LNCaP clone FGC (cell line): ENCODE measurements around the gene HIVEP3.

Experiments used
- DNase-seq: peaks from one replicate; pipeline ENCODE4 v3.0.0-alpha.2; 2011; ENCODE audit warnings: low read depth
- H3K4me3 ChIP-seq: 2 replicates; pipeline ENCODE4 v1.5.1; 2011; ENCODE audit warnings: mild to moderate bottlenecking, low read depth, low read length, control low read depth
- CTCF ChIP-seq: IDR thresholded peaks from 2 replicates; pipeline ENCODE4 v1.5.1; 2012; ENCODE audit warnings: mild to moderate bottlenecking; ENCODE audit not compliant: control insufficient read depth, insufficient read depth; ENCODE audit errors: extremely low read depth

HIVEP3 gene

GRCh38 chr1:41724248-41724647 lies 194.5 kb downstream of the HIVEP3 start:
- no peak for DNase-seq
- no peak overlapping the region for H3K4me3 ChIP-seq
- no peak for TF ChIP-seq CTCF

- TF ChIP-seq CTCF, result no peak
- no peak for DNase-seq
- H3K4me3 ChIP-seq, result no peak overlapping the region
These were observed 194.9 kb downstream of the HIVEP3 start for GRCh38 chr1:41723786-41724185.

GRCh38 chr1:41722184-41722583 lies 196.5 kb downstream of the HIVEP3 start:
- no peak overlapping the region for H3K4me3 ChIP-seq
- DNase-seq, result no peak
- no peak for TF ChIP-seq CTCF

GRCh38 chr1:41720861-41721410 lies 197.8 kb downstream of the HIVEP3 start:
- no peak for TF ChIP-seq CTCF
- no peak overlapping the region for H3K4me3 ChIP-seq

GRCh38 chr1:41719590-41719989 lies 199.1 kb downstream of the HIVEP3 start:
- DNase-seq, result no peak

More at GRCh38 chr1:41720861-41721410, 197.8 kb downstream of the HIVEP3 start:
- no peak for DNase-seq

GRCh38 chr1:41719128-41719527 lies 199.6 kb downstream of the HIVEP3 start:
- H3K4me3 ChIP-seq, result no peak overlapping the region
- no peak for DNase-seq
- no peak for TF ChIP-seq CTCF

More at GRCh38 chr1:41719590-41719989, 199.1 kb downstream of the HIVEP3 start:
- TF ChIP-seq CTCF, result no peak
- H3K4me3 ChIP-seq, result no peak overlapping the region

- DNase-seq, result no peak
- no peak for TF ChIP-seq CTCF
- H3K4me3 ChIP-seq, result no peak overlapping the region
These were observed 200.2 kb downstream of the HIVEP3 start for GRCh38 chr1:41718497-41718896.
